Measurements from ENCODE around the gene APOBEC3C.

GRCh38 chr22:39010946-39011345, 3.1 kb upstream of the APOBEC3C start:
- no peak for TF ChIP-seq EP300 (IDR thresholded peaks at IDR 0.05)
- TF ChIP-seq, protein P1, sequence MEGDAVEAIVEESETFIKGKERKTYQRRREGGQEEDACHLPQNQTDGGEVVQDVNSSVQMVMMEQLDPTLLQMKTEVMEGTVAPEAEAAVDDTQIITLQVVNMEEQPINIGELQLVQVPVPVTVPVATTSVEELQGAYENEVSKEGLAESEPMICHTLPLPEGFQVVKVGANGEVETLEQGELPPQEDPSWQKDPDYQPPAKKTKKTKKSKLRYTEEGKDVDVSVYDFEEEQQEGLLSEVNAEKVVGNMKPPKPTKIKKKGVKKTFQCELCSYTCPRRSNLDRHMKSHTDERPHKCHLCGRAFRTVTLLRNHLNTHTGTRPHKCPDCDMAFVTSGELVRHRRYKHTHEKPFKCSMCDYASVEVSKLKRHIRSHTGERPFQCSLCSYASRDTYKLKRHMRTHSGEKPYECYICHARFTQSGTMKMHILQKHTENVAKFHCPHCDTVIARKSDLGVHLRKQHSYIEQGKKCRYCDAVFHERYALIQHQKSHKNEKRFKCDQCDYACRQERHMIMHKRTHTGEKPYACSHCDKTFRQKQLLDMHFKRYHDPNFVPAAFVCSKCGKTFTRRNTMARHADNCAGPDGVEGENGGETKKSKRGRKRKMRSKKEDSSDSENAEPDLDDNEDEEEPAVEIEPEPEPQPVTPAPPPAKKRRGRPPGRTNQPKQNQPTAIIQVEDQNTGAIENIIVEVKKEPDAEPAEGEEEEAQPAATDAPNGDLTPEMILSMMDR (IDR thresholded peaks at IDR 0.05), result no peak
